Immature natural killer cell (primary cell): ENCODE results near the gene BCKDHA. TPM values are rescaled to one million over a fixed set of nuclear protein-coding genes. Genes with fewer than 3 reads are reported as not detected.

Source experiments
- DNase-seq, 3 donors: peaks; one replicate each; pipeline ENCODE4 v3.0.0; 2022; ENCODE audit warnings: mixed read lengths in 1 of 3
- H3K27ac Mint-ChIP-seq, 6 donors: one replicate each; pipeline ENCODE4 v1.8.0; 2020; ENCODE audit warnings: mixed read lengths in 6 of 6, mild to moderate bottlenecking in 5 of 6, inconsistent platforms in 4 of 6, moderate library complexity in 3 of 6
- H3K27me3 Mint-ChIP-seq, 3 donors: one replicate each; pipeline ENCODE4 v1.8.0; 2020 to 2021; ENCODE audit warnings: low read depth in 3 of 3, mild to moderate bottlenecking in 3 of 3, mixed read lengths in 3 of 3, moderate library complexity in 3 of 3, inconsistent platforms in 1 of 3
- H3K36me3 Mint-ChIP-seq, 3 donors: one replicate each; pipeline ENCODE4 v1.8.0; 2020; ENCODE audit warnings: mixed read lengths in 3 of 3, inconsistent platforms in 2 of 3, mild to moderate bottlenecking in 2 of 3
- H3K4me1 Mint-ChIP-seq, 2 donors: one replicate each; pipeline ENCODE4 v1.8.0; 2020; ENCODE audit warnings: inconsistent platforms in 2 of 2, mild to moderate bottlenecking in 2 of 2, mixed read lengths in 2 of 2, moderate library complexity in 1 of 2
- H3K4me3 Mint-ChIP-seq, 5 donors: one replicate each; pipeline ENCODE4 v1.8.0; 2020; ENCODE audit warnings: mild to moderate bottlenecking in 5 of 5, mixed read lengths in 5 of 5, inconsistent platforms in 3 of 5, moderate library complexity in 3 of 5
- H3K9me3 Mint-ChIP-seq, 6 donors: one replicate each; pipeline ENCODE4 v1.8.0; 2020; ENCODE audit warnings: mild to moderate bottlenecking in 6 of 6, mixed read lengths in 6 of 6, inconsistent platforms in 4 of 6, moderate library complexity in 3 of 6
- polyA plus RNA-seq, 3 donors: library from polyadenylated mRNA; unstranded; fragments of 300-500 nt; fragmentation: Illumina TruSeq; gene quantifications; one replicate each; pipeline ENCODE4 v1.2.3, GENCODE V29; 2021

The BCKDHA gene
- polyA plus RNA-seq, 3 donors from 2014 or later = 70.8 to 76.9 (median 75.5) TPM

DNA sequence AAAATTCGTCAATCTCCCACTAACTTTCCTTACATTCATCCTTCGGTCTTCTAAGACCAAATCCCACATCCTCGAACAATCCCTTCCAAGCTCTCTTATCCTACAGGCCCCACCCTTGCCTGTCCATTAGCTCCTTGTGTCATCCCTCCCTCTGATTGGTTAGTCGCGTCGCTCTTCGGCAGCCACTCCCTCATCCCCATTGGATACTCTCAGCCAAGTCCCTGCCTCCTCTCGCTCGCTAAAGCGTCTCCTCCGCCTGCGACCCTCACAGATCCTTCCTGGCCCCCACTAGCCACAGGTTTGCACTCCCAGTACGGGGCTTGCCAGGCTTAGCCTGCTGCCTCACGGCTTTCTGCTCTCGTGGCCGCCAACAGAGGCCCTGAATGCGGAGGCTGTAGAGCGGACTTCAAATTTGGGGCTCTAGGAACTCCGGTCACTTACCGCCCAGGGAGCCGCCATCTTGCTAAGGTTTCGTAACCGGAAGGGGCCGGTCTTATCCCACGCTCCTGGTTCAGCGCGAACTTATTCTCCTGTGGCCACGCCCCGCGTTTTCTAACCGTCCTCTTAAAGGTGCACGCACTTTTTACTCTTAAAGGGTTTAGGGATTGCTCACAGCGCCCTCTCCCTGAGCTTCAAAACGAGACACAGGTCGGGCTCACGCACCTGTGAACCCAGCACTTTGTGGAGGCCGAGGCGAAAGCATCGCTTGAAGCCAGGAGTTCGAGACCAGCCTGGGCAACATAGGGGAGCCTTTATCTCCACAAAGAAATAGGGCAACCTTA lies 42.0 kb downstream of the BCKDHA start, which contains the start of gene DMAC2:
DMAC2 (minus strand) TSS at position 472 of the 782 bp plus-strand sequence; CDS start at position 459, 13 bp downstream.
- peaks cover 2 to 9% (median 7%) of the 10 kb centered on the region in 3 donors for H3K27me3 Mint-ChIP-seq
- H3K9me3 Mint-ChIP-seq = no peaks in the 10 kb centered on the region
- peaks cover 0 to 6% of the 10 kb centered on the region in 2 donors for H3K4me1 Mint-ChIP-seq
- H3K4me3 Mint-ChIP-seq = peak within 1 kb of the TSS in 1 of 5 donors; percentile 65
- H3K36me3 Mint-ChIP-seq = peaks cover 0 to 3% (median 0%) of the 10 kb centered on the region in 3 donors
- DNase-seq = peak; percentile 87 to 88 (median 87)
- peak within 1 kb of the TSS in 4 of 6 donors; percentile 10 to 35 (median 27) for H3K27ac Mint-ChIP-seq

GRCh38 chr19:41441321-41441945 lies 43.8 kb downstream of the BCKDHA start:
- Mint-ChIP-seq H3K36me3 (peaks cover 0 to 3% (median 0%) of the 10 kb centered on the region in 3 donors), H3K27ac (no peak overlapping the region), H3K27me3 (peaks cover 3 to 10% (median 9%) of the 10 kb centered on the region in 3 donors), H3K9me3 (no peaks in the 10 kb centered on the region), H3K4me1 (peaks cover 0 to 5% of the 10 kb centered on the region in 2 donors), H3K4me3 (no peak overlapping the region)
- no peak for DNase-seq

GRCh38 chr19:41442473-41443355 lies 45.1 kb downstream of the BCKDHA start, which contains the start of gene ERICH4:
Gene ERICH4, plus strand, starts transcription at chr19:41443156. Its CDS starts 14 bp downstream, at chr19:41443170.
- no peak for DNase-seq
- H3K4me1 Mint-ChIP-seq = peaks cover 0 to 2% of the 10 kb centered on the region in 2 donors
- H3K27ac Mint-ChIP-seq = peak within 1 kb of the TSS in 1 of 6 donors; percentile 26
- no peak within 1 kb of the TSS for H3K4me3 Mint-ChIP-seq
- peaks cover 6 to 18% (median 9%) of the 10 kb centered on the region in 3 donors for H3K27me3 Mint-ChIP-seq
- H3K36me3 Mint-ChIP-seq = peaks cover 0 to 3% (median 0%) of the 10 kb centered on the region in 3 donors
- no peaks in the 10 kb centered on the region for H3K9me3 Mint-ChIP-seq

DNA sequence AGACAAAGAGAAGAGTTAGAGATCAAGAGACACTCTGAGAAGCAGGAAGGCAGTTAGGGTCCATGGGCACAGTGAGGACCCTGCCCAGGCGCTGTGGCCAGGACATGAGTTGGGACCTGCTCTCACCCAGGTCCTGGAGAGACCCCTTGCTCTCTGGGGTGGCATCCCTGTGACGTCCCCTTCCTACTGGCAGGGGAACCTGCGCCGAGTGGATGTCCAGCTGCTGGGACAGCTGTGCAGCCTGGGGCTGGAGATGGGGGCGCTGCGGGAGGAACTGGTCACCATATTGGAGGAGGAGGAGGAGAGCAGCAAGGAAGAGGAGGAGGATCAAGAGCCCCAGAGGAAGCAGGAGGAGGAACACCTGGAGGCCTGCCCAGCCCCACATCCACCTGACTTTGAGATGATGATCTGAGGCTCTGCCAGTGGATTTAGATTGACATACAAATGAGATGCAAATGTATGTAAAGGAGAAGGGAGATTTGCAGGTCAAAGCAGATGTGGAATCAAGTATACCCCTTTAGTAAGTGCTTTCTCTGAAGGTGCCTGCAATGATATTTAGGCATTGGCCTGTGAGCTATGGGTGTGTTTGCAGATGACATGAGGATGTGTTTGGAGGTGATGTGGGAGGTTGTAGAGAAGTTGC lies 46.3 kb downstream of the BCKDHA start:
- H3K27me3 Mint-ChIP-seq = peaks cover 6 to 24% (median 12%) of the 10 kb centered on the region in 3 donors
- no peak overlapping the region for H3K27ac Mint-ChIP-seq
- H3K4me1 Mint-ChIP-seq = no peaks in the 10 kb centered on the region
- peaks cover 0 to 3% (median 0%) of the 10 kb centered on the region in 3 donors for H3K36me3 Mint-ChIP-seq
- DNase-seq = no peak
- no peak overlapping the region for H3K4me3 Mint-ChIP-seq
- H3K9me3 Mint-ChIP-seq = no peaks in the 10 kb centered on the region

DNA sequence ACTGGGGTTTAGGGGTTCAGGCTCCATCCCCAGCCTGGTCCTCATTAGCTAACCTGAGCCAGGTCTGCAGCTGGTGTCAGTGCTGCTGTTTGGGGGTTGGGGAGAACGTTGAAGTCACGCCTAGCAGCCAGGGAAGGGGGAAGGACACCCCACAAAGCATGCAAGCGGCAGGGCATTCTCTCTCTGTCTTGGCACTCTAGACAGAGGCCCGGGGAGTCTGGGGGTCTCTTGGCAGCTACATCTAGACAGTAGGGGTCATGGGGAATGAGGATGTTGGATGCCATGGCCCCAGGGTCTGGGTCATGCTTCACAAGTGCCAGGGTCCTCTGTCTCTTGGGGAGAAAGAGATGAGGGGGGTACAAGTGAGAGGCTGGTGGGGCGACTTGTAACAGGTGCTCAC lies 48.0 kb downstream of the BCKDHA start:
- H3K4me1 Mint-ChIP-seq = peaks cover 0 to 5% of the 10 kb centered on the region in 2 donors

GRCh38 chr19:41447732-41448332 lies 50.2 kb downstream of the BCKDHA start:
- Mint-ChIP-seq H3K4me3 (no peak overlapping the region), H3K27ac (no peak overlapping the region), H3K27me3 (peaks cover 11 to 25% (median 12%) of the 10 kb centered on the region in 3 donors), H3K4me1 (peaks cover 0 to 5% of the 10 kb centered on the region in 2 donors), H3K9me3 (no peaks in the 10 kb centered on the region), H3K36me3 (peaks cover 0 to 3% (median 0%) of the 10 kb centered on the region in 3 donors)
- DNase-seq = no peak

More for the DNA sequence above, 48.0 kb downstream of the BCKDHA start:
- no peak overlapping the region for H3K4me3 Mint-ChIP-seq
- H3K36me3 Mint-ChIP-seq = peaks cover 0 to 3% (median 0%) of the 10 kb centered on the region in 3 donors
- H3K27me3 Mint-ChIP-seq = peaks cover 11 to 28% (median 12%) of the 10 kb centered on the region in 3 donors
- no peaks in the 10 kb centered on the region for H3K9me3 Mint-ChIP-seq
- H3K27ac Mint-ChIP-seq = no peak overlapping the region
- DNase-seq = no peak

GRCh38 chr19:41449079-41449864 lies 51.7 kb downstream of the BCKDHA start:
- Mint-ChIP-seq H3K4me1 (peaks cover 0 to 5% of the 10 kb centered on the region in 2 donors), H3K9me3 (no peaks in the 10 kb centered on the region), H3K36me3 (no peaks in the 10 kb centered on the region), H3K27ac (peak overlapping the region in 1 of 6 donors; percentile 30), H3K4me3 (peak overlapping the region in 3 of 5 donors; percentile 38 to 67 (median 63)), H3K27me3 (peaks cover 6 to 23% (median 9%) of the 10 kb centered on the region in 3 donors)
- peak; percentile 67 to 71 (median 67) for DNase-seq

GRCh38 chr19:41449865-41450178 lies 52.2 kb downstream of the BCKDHA start:
- Mint-ChIP-seq H3K36me3 (no peaks in the 10 kb centered on the region), H3K4me1 (peaks cover 0 to 5% of the 10 kb centered on the region in 2 donors), H3K27ac (no peak overlapping the region), H3K9me3 (no peaks in the 10 kb centered on the region), H3K4me3 (no peak overlapping the region), H3K27me3 (peaks cover 4 to 24% (median 9%) of the 10 kb centered on the region in 3 donors)
- no peak for DNase-seq

- DNase-seq = no peak
- H3K4me3 Mint-ChIP-seq = no peak overlapping the region
- H3K4me1 Mint-ChIP-seq = peaks cover 0 to 5% of the 10 kb centered on the region in 2 donors
- H3K27ac Mint-ChIP-seq = no peak overlapping the region
- H3K9me3 Mint-ChIP-seq = no peaks in the 10 kb centered on the region
- no peaks in the 10 kb centered on the region for H3K36me3 Mint-ChIP-seq
- peaks cover 4 to 26% (median 6%) of the 10 kb centered on the region in 3 donors for H3K27me3 Mint-ChIP-seq
These were observed 55.1 kb downstream of the BCKDHA start for GRCh38 chr19:41452584-41453275.

GRCh38 chr19:41455936-41456335 lies 58.3 kb downstream of the BCKDHA start:
- peaks cover 0 to 28% (median 5%) of the 10 kb centered on the region in 3 donors for H3K27me3 Mint-ChIP-seq
- H3K36me3 Mint-ChIP-seq = no peaks in the 10 kb centered on the region
- no peak for DNase-seq
- H3K27ac Mint-ChIP-seq = no peak overlapping the region
- H3K9me3 Mint-ChIP-seq = no peaks in the 10 kb centered on the region
- H3K4me1 Mint-ChIP-seq = no peaks in the 10 kb centered on the region
- no peak overlapping the region for H3K4me3 Mint-ChIP-seq

- H3K4me3 Mint-ChIP-seq = no peak overlapping the region
- peaks cover 0 to 28% (median 5%) of the 10 kb centered on the region in 3 donors for H3K27me3 Mint-ChIP-seq
- no peak for DNase-seq
- no peak overlapping the region for H3K27ac Mint-ChIP-seq
- H3K9me3 Mint-ChIP-seq = no peaks in the 10 kb centered on the region
- no peaks in the 10 kb centered on the region for H3K36me3 Mint-ChIP-seq
- H3K4me1 Mint-ChIP-seq = no peaks in the 10 kb centered on the region
These were observed 58.8 kb downstream of the BCKDHA start for GRCh38 chr19:41456342-41456918.
